GM21737 (cell line): ENCODE data around the gene CA12.

Experiments used
- ATAC-seq: cut with Tn5 transposase; IDR thresholded peaks from one replicate; pipeline ENCODE4 v1.9.1; 2021; ENCODE audit warnings: mild to moderate bottlenecking, moderate library complexity; ENCODE audit not compliant: unreplicated experiment

CA12 gene

GRCh38 chr15:63313825-63314224 lies 67.8 kb downstream of the CA12 start:
- no peak for ATAC-seq

- no peak for ATAC-seq
Observed at GRCh38 chr15:63312286-63312685, 69.4 kb downstream of the CA12 start.

GRCh38 chr15:63310646-63311045 lies 71.0 kb downstream of the CA12 start:
- ATAC-seq, result no peak

GRCh38 chr15:63308947-63309346 lies 72.7 kb downstream of the CA12 start:
- ATAC-seq, result no peak

- ATAC-seq, result no peak
Observed at GRCh38 chr15:63308491-63308890, 73.2 kb downstream of the CA12 start.

GRCh38 chr15:63306492-63307073 lies 75.1 kb downstream of the CA12 start:
- ATAC-seq, result no peak

GRCh38 chr15:63305260-63305659 lies 76.4 kb downstream of the CA12 start:
- ATAC-seq, result no peak

GRCh38 chr15:63301088-63301487 lies 80.6 kb downstream of the CA12 start:
- no peak for ATAC-seq

- no peak for ATAC-seq
Observed at GRCh38 chr15:63299943-63300575, 81.6 kb downstream of the CA12 start.

- ATAC-seq, result no peak
Observed at GRCh38 chr15:63296195-63296594, 85.5 kb downstream of the CA12 start.

GRCh38 chr15:63295341-63295740 lies 86.3 kb downstream of the CA12 start:
- ATAC-seq, result no peak

GRCh38 chr15:63294359-63294758 lies 87.3 kb downstream of the CA12 start:
- no peak for ATAC-seq

GRCh38 chr15:63292771-63293170 lies 88.9 kb downstream of the CA12 start:
- ATAC-seq, result no peak

- ATAC-seq, result no peak
Observed at GRCh38 chr15:63292241-63292640, 89.4 kb downstream of the CA12 start.

- no peak for ATAC-seq
Observed at GRCh38 chr15:63291507-63291906, 90.1 kb downstream of the CA12 start.

- no peak for ATAC-seq
Observed at GRCh38 chr15:63288778-63289378, 92.8 kb downstream of the CA12 start.

- no peak for ATAC-seq
Observed at GRCh38 chr15:63288342-63288741, 93.3 kb downstream of the CA12 start.

- ATAC-seq, result no peak
Observed at GRCh38 chr15:63287109-63287508, 94.5 kb downstream of the CA12 start.

GRCh38 chr15:63284335-63284734 lies 97.3 kb downstream of the CA12 start:
- no peak for ATAC-seq

- no peak for ATAC-seq
Observed at GRCh38 chr15:63283126-63283525, 98.5 kb downstream of the CA12 start.

GRCh38 chr15:63277893-63278456 lies 103.7 kb downstream of the CA12 start:
- ATAC-seq, result no peak
